HepG2 (cell line): ENCODE results near the gene ABCA4. TPM values are rescaled to one million over a fixed set of nuclear protein-coding genes. Genes with fewer than 3 reads are reported as not detected.

ENCODE experiments used
- ATAC-seq: fragments of 200-7000 bp; cut with Tn5 transposase; 3 replicates; pipeline ENCODE4 v1.9.1; 2020; ENCODE audit warnings: mild to moderate bottlenecking, moderate library complexity
- BruUV-seq: library from RNA; stranded (reverse); fragments of 400-500 nt; replicated peaks from 2 replicates; lab custom pipeline; 2021; lab: Mats Ljungman, UMichigan
- CTCF ChIA-PET: fragments of 300-600 bp; formaldehyde crosslinking; extraction: SDS; loops from one replicate; lab custom pipeline; 2021; ENCODE audit warnings: low total read pairs, inconsistent platforms, low intra/inter-chr PET ratio; lab: Yijun Ruan, JAX
- POLR2A ChIA-PET: fragments of 350-600 bp; sonication (Branson Sonifier 250); formaldehyde crosslinking; loops from one replicate; lab custom pipeline; 2020; ENCODE audit warnings: antibody characterized with exemption, inconsistent platforms; lab: Yijun Ruan, JAX
- DNase-seq: peaks from one replicate; pipeline ENCODE4 v3.0.0-alpha.2; 2015; ENCODE audit warnings: low spot score
- FAIRE-seq: peaks from 3 replicates; lab custom pipeline; 2011; peaks lifted over from hg19 to GRCh38; lab: Jason Lieb, UNC
- H2AFZ ChIP-seq: one replicate; pipeline ENCODE4 v1.6.1; 2011; ENCODE audit warnings: low read length, inconsistent platforms
- H3K27ac ChIP-seq: fragments of 300-600 bp; 3 replicates; pipeline ENCODE4 v1.8.0; 2011; ENCODE audit warnings: mixed run types, mild to moderate bottlenecking, mixed read lengths, low read length, inconsistent platforms; ENCODE audit not compliant: insufficient read depth; ENCODE audit errors: extremely low read length
- H3K27me3 ChIP-seq, 2 experiments: fragments of 200-600 bp in 1 of 2; 2 replicates in 1 of 2; 3 replicates in 1 of 2; pipeline versions ENCODE4 v1.6.0 to v1.8.0; 2011; ENCODE audit warnings: low read length in 2 of 2, mild to moderate bottlenecking in 2 of 2, moderate library complexity in 2 of 2, inconsistent platforms in 1 of 2; ENCODE audit not compliant: insufficient read depth in 2 of 2, control insufficient read depth in 1 of 2
- H3K36me3 ChIP-seq, 2 experiments: fragments of 200-600 bp in 1 of 2; replicated peaks in 1 of 2; 2 replicates in 1 of 2; 3 replicates in 1 of 2; pipeline versions ENCODE4 v1.5.1 to v1.8.0; 2011; ENCODE audit warnings: low read length in 2 of 2, inconsistent platforms in 1 of 2; ENCODE audit not compliant: insufficient read depth in 2 of 2, control insufficient read depth in 1 of 2
- H3K4me1 ChIP-seq: 2 replicates; pipeline ENCODE4 v1.5.1; 2012; ENCODE audit warnings: low read length, inconsistent platforms; ENCODE audit not compliant: insufficient read depth
- H3K4me2 ChIP-seq: 2 replicates; pipeline ENCODE4 v1.6.0; 2011; ENCODE audit warnings: low read depth, low read length, inconsistent platforms
- H3K4me3 ChIP-seq, 3 experiments: fragments of 200-600 bp in 1 of 3; sonication (generic), shearing (Covaris generic) in 1 of 3; replicated peaks in 1 of 3; 2 replicates each; pipeline ENCODE4 v1.5.1; 2011 to 2016; ENCODE audit warnings: low read length in 3 of 3, inconsistent platforms in 2 of 3, low read depth in 2 of 3, mild to moderate bottlenecking in 2 of 3, control low read depth in 1 of 3, mixed read lengths in 1 of 3; ENCODE audit not compliant: insufficient read depth in 1 of 3
- H3K79me2 ChIP-seq: one replicate; pipeline ENCODE4 v1.6.1; 2011; ENCODE audit warnings: low read length, inconsistent platforms; ENCODE audit not compliant: insufficient read depth
- H3K9ac ChIP-seq: 2 replicates; pipeline ENCODE4 v1.6.0; 2011; ENCODE audit warnings: mild to moderate bottlenecking, low read depth, low read length, inconsistent platforms; ENCODE audit not compliant: insufficient read depth
- H3K9me3 ChIP-seq: 2 replicates; pipeline ENCODE4 v1.5.1; 2012; ENCODE audit warnings: mild to moderate bottlenecking, low read length
- H4K20me1 ChIP-seq: 2 replicates; pipeline ENCODE4 v1.6.0; 2011; ENCODE audit warnings: inconsistent platforms, mild to moderate bottlenecking, low read length, moderate library complexity; ENCODE audit not compliant: insufficient read depth
- CAMTA2 ChIP-seq: sonication (generic); formaldehyde crosslinking; IDR thresholded peaks from 2 replicates; pipeline ENCODE4 v1.4.0; 2020; ENCODE audit warnings: mild to moderate bottlenecking, missing genetic modification reagents, borderline replicate concordance
- ETV6 ChIP-seq: sonication (generic); formaldehyde crosslinking; conservative IDR thresholded peaks from 2 replicates; pipeline ENCODE4 v1.4.0; 2020; ENCODE audit warnings: missing genetic modification reagents
- FOXA1 ChIP-seq, 2 experiments: fragments of 450-650 bp in 1 of 2; sonication (generic) in 1 of 2; formaldehyde crosslinking in 1 of 2; IDR thresholded peaks; 2 replicates each; pipeline versions ENCODE4 v1.4.0 to v1.6.1; 2016 to 2020; ENCODE audit warnings: missing genetic modification reagents in 1 of 2
- FOXO1 ChIP-seq: sonication (generic); formaldehyde crosslinking; IDR thresholded peaks from 2 replicates; pipeline ENCODE4 v1.4.0; 2020; ENCODE audit warnings: missing genetic modification reagents
- GMEB1 ChIP-seq: sonication (generic); formaldehyde crosslinking; IDR thresholded peaks from 2 replicates; pipeline ENCODE4 v1.5.1; 2020; ENCODE audit warnings: missing genetic modification reagents, mild to moderate bottlenecking, borderline replicate concordance
- KAT8 ChIP-seq: IDR thresholded peaks from 2 replicates; pipeline ENCODE4 v1.6.1; 2016; ENCODE audit warnings: missing genetic modification reagents, missing compliant biosample characterization
- KDM2A ChIP-seq: sonication (generic); formaldehyde crosslinking; IDR thresholded peaks from 2 replicates; pipeline ENCODE4 v1.4.0; 2020; ENCODE audit warnings: low read depth, missing genetic modification reagents, borderline replicate concordance
- NFKBIZ ChIP-seq: IDR thresholded peaks from 2 replicates; pipeline ENCODE4 v1.6.1; 2018; ENCODE audit warnings: missing genetic modification reagents, missing compliant biosample characterization
- PAXIP1 ChIP-seq: sonication (generic); formaldehyde crosslinking; conservative IDR thresholded peaks from 2 replicates; pipeline ENCODE4 v1.4.0; 2020; ENCODE audit warnings: mild to moderate bottlenecking, missing genetic modification reagents, moderate library complexity
- RFXANK ChIP-seq: IDR thresholded peaks from 2 replicates; pipeline ENCODE4 v1.6.1; 2016
- SP4 ChIP-seq: sonication (generic); formaldehyde crosslinking; IDR thresholded peaks from 2 replicates; pipeline ENCODE4 v1.8.1; 2023; ENCODE audit warnings: mild to moderate bottlenecking, missing genetic modification reagents
- SRSF9 ChIP-seq: fragments of 200-400 bp; formaldehyde crosslinking; IDR thresholded peaks from 2 replicates; pipeline ENCODE4 v1.6.1; 2018; ENCODE audit warnings: borderline replicate concordance, mild to moderate bottlenecking, low read depth, low read length; ENCODE audit not compliant: insufficient read depth, poor library complexity, severe bottlenecking
- ZNF143 ChIP-seq: sonication (generic); formaldehyde crosslinking; IDR thresholded peaks from 2 replicates; pipeline ENCODE4 v1.4.0; 2020; ENCODE audit warnings: missing genetic modification reagents
- ZNF253 ChIP-seq: sonication (generic); formaldehyde crosslinking; IDR thresholded peaks from 2 replicates; pipeline ENCODE4 v1.8.0; 2022; ENCODE audit warnings: mild to moderate bottlenecking, missing genetic modification reagents, borderline replicate concordance
- ZNF3 ChIP-seq: IDR thresholded peaks from 2 replicates; pipeline ENCODE4 v1.7.0; 2017; ENCODE audit warnings: inconsistent platforms
- ZNF558 ChIP-seq: sonication (generic); formaldehyde crosslinking; IDR thresholded peaks from 2 replicates; pipeline ENCODE4 v1.9.0; 2022; ENCODE audit warnings: mild to moderate bottlenecking, missing genetic modification reagents, borderline replicate concordance
- ZNF678 ChIP-seq: sonication (generic); formaldehyde crosslinking; IDR thresholded peaks from 2 replicates; pipeline ENCODE4 v1.4.0; 2020; ENCODE audit warnings: mild to moderate bottlenecking, missing genetic modification reagents
- ZNF713 ChIP-seq: sonication (generic); formaldehyde crosslinking; IDR thresholded peaks from 2 replicates; pipeline ENCODE4 v1.4.0; 2020; ENCODE audit warnings: mild to moderate bottlenecking, missing genetic modification reagents
- ZNF841 ChIP-seq: sonication (generic); formaldehyde crosslinking; IDR thresholded peaks from 2 replicates; pipeline ENCODE4 v1.8.1; 2023; ENCODE audit warnings: missing genetic modification reagents, borderline replicate concordance
- ZSCAN29 ChIP-seq: sonication (generic); formaldehyde crosslinking; conservative IDR thresholded peaks from 2 replicates; pipeline ENCODE4 v1.4.0; 2020; ENCODE audit warnings: mild to moderate bottlenecking, missing genetic modification reagents
- WGBS: methylation state at CpG from one replicate; pipeline ENCODE4 v1.1.6; 2017; ENCODE audit warnings: low lambda C conversion rate; 5-methylcytosine and 5-hydroxymethylcytosine counted together
- in situ Hi-C: cut with HindIII; loops from 2 replicates; pipeline ENCODE4 v1.10.0; 2017; ENCODE audit warnings: low pct_unique_long_range_greater_than_20kb; ENCODE audit not compliant: extremely low pct_ligation_motif_present
- intact Hi-C: fragments of 100-400 bp; cut with micrococcal nuclease; formaldehyde crosslinking; loops from one replicate; pipeline ENCODE4 v1.10.0; 2022; ENCODE audit not compliant: unreplicated experiment
- polyA plus RNA-seq, 8 experiments: library from polyadenylated mRNA; depleted of rRNA in 3 of 8; stranded (reverse) in 7 of 8; unstranded in 1 of 8; fragments of >200 nt; fragmentation: Illumina TruSeq in 4 of 8; extraction: Trizol in 4 of 8; gene quantifications; 2 replicates each; pipeline versions ENCODE4 v1.2.1 to v1.2.3, GENCODE V29; 2011 to 2016; ENCODE audit warnings: low read depth in 4 of 8, missing spikeins in 1 of 8, mixed read lengths in 1 of 8; ENCODE audit not compliant: insufficient read depth in 1 of 8
- total RNA-seq, 5 experiments: library from RNA; depleted of rRNA; stranded (reverse); fragments of >200 nt; fragmentation: Illumina TruSeq; extraction: Trizol; gene quantifications; 2 replicates each; pipeline ENCODE4 v1.2.3, GENCODE V29; 2016; ENCODE audit warnings: low read depth in 1 of 5

The ABCA4 gene
- total and polyA plus RNA-seq, 2 of the 13 experiments (the other 11 are each of a cell fraction or from before 2014, with no cell fraction given), result 0.24 to 0.67 TPM

- no TSS peak for BruUV-seq
- no peaks in the 10 kb centered on the region for H4K20me1 ChIP-seq
- no peaks in the 10 kb centered on the region for H3K79me2 ChIP-seq
- 2% methylated on average over 4 of the region's 4 CpGs for WGBS
- H3K36me3 ChIP-seq, result no peaks in the 10 kb centered on the region
- no peaks in the 10 kb centered on the region for H3K9me3 ChIP-seq
- CTCF ChIA-PET, result interaction anchor here (1.6 to 2.1 kb wide), 2 partner anchors 45 to 70 kb away, joined by 3 to 17 read pairs; partner anchors contain the start of gene GCLM
- FAIRE-seq (peak; percentile 92), DNase-seq (peak; percentile 93), ATAC-seq (peak; percentile 95)
- no peak overlapping the region for H3K9ac ChIP-seq
- peak overlapping the region; percentile 72 for H3K27ac ChIP-seq
- H3K27me3 ChIP-seq, result 0 out of 5 replicates have a peak, but pooled peaks cover 0 to 3% of the 10 kb centered on the region in 2 experiments
- intact Hi-C loops (no loop called here), in situ Hi-C loops (no loop called here)
- POLR2A ChIA-PET, result interaction anchor here (0.8 to 3.6 kb wide), 17 partner anchors 8 to 635 kb away, joined by 3 to 65 read pairs (median 4); partner anchors contain the start of genes ARHGAP29, DNTTIP2 and GCLM
- H3K4me1 ChIP-seq, result peaks cover 57% of the 10 kb centered on the region
- peak overlapping the region; percentile 41 to 70 (median 49); a peak in 5 of 6 replicates for H3K4me3 ChIP-seq
- H2AFZ ChIP-seq, result no peak overlapping the region
- peak overlapping the region; percentile 95 for H3K4me2 ChIP-seq
- TF ChIP-seq GMEB1 (CRISPR knock-in tag) (peak; percentile 38; the same call in 1 of the 2 replicates), ZNF713 (CRISPR knock-in tag) (no peak), PAXIP1 (CRISPR knock-in tag) (peak; percentile 85), ETV6 (CRISPR knock-in tag) (no peak), KDM2A (CRISPR knock-in tag) (no peak), ZNF143 (CRISPR knock-in tag) (peak; percentile 83), SP4 (CRISPR knock-in tag) (peak; percentile 75), ZNF841 (CRISPR knock-in tag) (no peak), ZNF253 (CRISPR knock-in tag) (no peak), ZNF678 (0 out of 2 replicates have a peak, but pooled peaks have one; percentile 64), FOXO1 (CRISPR knock-in tag) (peak; percentile 58; the same call in 1 of the 2 replicates), CAMTA2 (no peak), NFKBIZ (CRISPR knock-in tag) (peak; percentile 82; the same call in 1 of the 2 replicates), KAT8 (peak; percentile 78; the same call in 1 of the 2 replicates), FOXA1 (IDR thresholded peaks at IDR 0.05) (peak; percentile 45), FOXA1 (CRISPR knock-in tag; IDR thresholded peaks at IDR 0.05) (peak; percentile 88), ZNF558 (CRISPR knock-in tag) (0 out of 2 replicates have a peak, but pooled peaks have one; percentile 67), ZSCAN29 (CRISPR knock-in tag) (peak; percentile 82), SRSF9 (no peak), RFXANK (CRISPR knock-in tag) (no peak), ZNF3 (no peak)
Observed at GRCh38 chr1:93979718-93980319, 141.1 kb downstream of the ABCA4 start.
